MM.1S (cell line): ENCODE data around the gene ALG14.
"Not testable (repeated sequence)": the region's sequence is repeated elsewhere in the genome, so short reads cannot be mapped to it uniquely, and the experiment has no call there.

ENCODE experiments used
- DNase-seq: peaks from one replicate; pipeline ENCODE4 v3.0.0-alpha.2; 2015
- H2AFZ ChIP-seq: fragments of 300-600 bp; sonication (generic); 2 replicates; pipeline ENCODE4 v1.6.0; 2016; ENCODE audit warnings: antibody characterized with exemption, low read length
- H3F3A ChIP-seq: fragments of 300-600 bp; sonication (generic); 2 replicates; pipeline ENCODE4 v1.6.1; 2016; ENCODE audit warnings: mild to moderate bottlenecking, antibody characterized with exemption, low read length, moderate library complexity, mixed read lengths; ENCODE audit not compliant: insufficient read depth
- H3K27ac ChIP-seq: fragments of 300-600 bp; sonication (generic); 2 replicates; pipeline ENCODE4 v1.5.1; 2016; ENCODE audit warnings: mild to moderate bottlenecking, low read length
- H3K27me3 ChIP-seq: fragments of 300-600 bp; sonication (generic); replicated peaks from 2 replicates; pipeline ENCODE4 v1.6.0; 2016; ENCODE audit warnings: low read length; ENCODE audit not compliant: insufficient read depth
- H3K36me3 ChIP-seq: fragments of 300-600 bp; sonication (generic); replicated peaks from 2 replicates; pipeline ENCODE4 v1.6.1; 2016; ENCODE audit warnings: mild to moderate bottlenecking, low read length, mixed read lengths; ENCODE audit not compliant: insufficient read depth
- H3K4me1 ChIP-seq: fragments of 300-600 bp; sonication (generic); 2 replicates; pipeline ENCODE4 v1.6.1; 2016; ENCODE audit warnings: low read length, mixed read lengths
- H3K4me2 ChIP-seq: fragments of 300-600 bp; sonication (generic); 2 replicates; pipeline ENCODE4 v1.6.0; 2016; ENCODE audit warnings: low read depth, low read length
- H3K4me3 ChIP-seq: fragments of 300-600 bp; sonication (generic); 2 replicates; pipeline ENCODE4 v1.5.1; 2016; ENCODE audit warnings: low read length, mixed read lengths
- H3K79me2 ChIP-seq: fragments of 300-600 bp; sonication (generic); 2 replicates; pipeline ENCODE4 v1.6.1; 2016; ENCODE audit warnings: mixed run types, low read length, mixed read lengths
- H3K9ac ChIP-seq: fragments of 300-600 bp; sonication (generic); 2 replicates; pipeline ENCODE4 v1.6.1; 2016; ENCODE audit warnings: low read length, mixed read lengths
- H3K9me2 ChIP-seq: fragments of 300-600 bp; sonication (generic); replicated peaks from 2 replicates; pipeline ENCODE4 v1.6.1; 2016; ENCODE audit warnings: mild to moderate bottlenecking, low read length, mixed read lengths; ENCODE audit not compliant: insufficient read depth
- H3K9me3 ChIP-seq: fragments of 300-600 bp; sonication (generic); replicated peaks from 2 replicates; pipeline ENCODE4 v1.6.1; 2016; ENCODE audit warnings: mild to moderate bottlenecking, low read length, mixed read lengths; ENCODE audit not compliant: insufficient read depth
- H4K20me1 ChIP-seq: fragments of 300-600 bp; sonication (generic); 2 replicates; pipeline ENCODE4 v1.6.1; 2016; ENCODE audit warnings: mild to moderate bottlenecking, low read length, moderate library complexity, mixed read lengths; ENCODE audit not compliant: insufficient read depth
- CTCF ChIP-seq: fragments of 300-600 bp; sonication (generic); IDR thresholded peaks from 2 replicates; pipeline ENCODE4 v1.5.1; 2016; ENCODE audit warnings: antibody characterized with exemption, low read length, mixed read lengths
- EZH2 ChIP-seq: fragments of 300-600 bp; sonication (generic); optimal IDR thresholded peaks from 2 replicates; pipeline ENCODE3; 2017; ENCODE audit warnings: low read depth, mild to moderate bottlenecking, antibody characterized with exemption, low read length, mixed read lengths
- EZH2phosphoT487 ChIP-seq: fragments of 300-600 bp; sonication (generic); IDR thresholded peaks from 2 replicates; pipeline ENCODE4 v1.6.1; 2018; ENCODE audit warnings: antibody characterized with exemption, low read length

The ALG14 gene

GRCh38 chr1:95021805-95022643 lies 50.7 kb downstream of the ALG14 start:
- Histone ChIP-seq H3K79me2 (no peaks in the 10 kb centered on the region), H3K9me2 (no peaks in the 10 kb centered on the region), H3K4me3 (no peak overlapping the region), H3K36me3 (no peaks in the 10 kb centered on the region), H2AFZ (no peak overlapping the region), H3K27me3 (no peaks in the 10 kb centered on the region), H3K9me3 (no peaks in the 10 kb centered on the region), H3K4me2 (no peak overlapping the region), H3F3A (no peaks in the 10 kb centered on the region), H3K9ac (no peak overlapping the region), H3K4me1 (no peaks in the 10 kb centered on the region), H3K27ac (no peak overlapping the region), H4K20me1 (no peaks in the 10 kb centered on the region)
- TF ChIP-seq EZH2phosphoT487 (no peak), CTCF (no peak), EZH2 (no peak)
- no peak for DNase-seq

GRCh38 chr1:95021119-95021518 lies 51.6 kb downstream of the ALG14 start:
- no peak for DNase-seq
- H3K4me3 ChIP-seq = no peak overlapping the region

DNA sequence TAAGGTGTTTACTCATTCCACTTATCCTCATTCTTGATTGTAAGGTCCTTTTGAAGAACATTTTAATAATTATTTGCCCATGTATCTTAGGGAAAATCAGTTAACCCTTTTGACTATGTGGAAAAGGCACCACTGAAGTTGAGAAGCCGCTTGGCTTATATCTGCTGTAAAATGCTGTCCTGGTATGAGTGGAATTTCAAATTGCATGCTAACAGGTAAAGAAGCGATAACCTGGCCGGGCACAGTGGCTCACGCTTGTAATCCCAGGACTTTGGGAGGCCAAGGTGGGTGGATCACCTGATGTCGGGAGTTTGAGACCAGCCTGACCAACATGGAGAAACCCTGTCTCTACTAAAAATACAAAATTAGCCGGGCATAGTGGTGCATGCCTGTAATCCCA lies 53.3 kb downstream of the ALG14 start:
- not testable (repeated sequence) for H3K9ac ChIP-seq, H3K27me3 ChIP-seq, H3K4me3 ChIP-seq, H3F3A ChIP-seq, H3K4me1 ChIP-seq, H3K9me3 ChIP-seq, DNase-seq, H3K27ac ChIP-seq, H3K9me2 ChIP-seq, H3K36me3 ChIP-seq, H3K4me2 ChIP-seq, H4K20me1 ChIP-seq, H3K79me2 ChIP-seq, H2AFZ ChIP-seq

More at GRCh38 chr1:95021119-95021518, 51.6 kb downstream of the ALG14 start:
- no peaks in the 10 kb centered on the region for H4K20me1 ChIP-seq
- H3K9me3 ChIP-seq = no peaks in the 10 kb centered on the region
- H3K36me3 ChIP-seq = no peaks in the 10 kb centered on the region
- no peak overlapping the region for H3K4me2 ChIP-seq
- H3K4me1 ChIP-seq = no peaks in the 10 kb centered on the region
- H3K9me2 ChIP-seq = no peaks in the 10 kb centered on the region
- no peaks in the 10 kb centered on the region for H3K27me3 ChIP-seq
- no peak overlapping the region for H3K9ac ChIP-seq
- H3K79me2 ChIP-seq = no peaks in the 10 kb centered on the region
- H2AFZ ChIP-seq = no peak overlapping the region
- TF ChIP-seq EZH2phosphoT487 (no peak), EZH2 (no peak), CTCF (no peak)
- H3K27ac ChIP-seq = no peak overlapping the region
- no peaks in the 10 kb centered on the region for H3F3A ChIP-seq

GRCh38 chr1:95018602-95019369 lies 54.0 kb downstream of the ALG14 start:
- H4K20me1 ChIP-seq = no peaks in the 10 kb centered on the region
- no peak overlapping the region for H3K27ac ChIP-seq

More at GRCh38 chr1:95018602-95019369, 54.0 kb downstream of the ALG14 start:
- H3K4me3 ChIP-seq = no peak overlapping the region
- H3K4me2 ChIP-seq = no peak overlapping the region
- H3K27me3 ChIP-seq = no peaks in the 10 kb centered on the region
- no peak for TF ChIP-seq EZH2
- no peak for TF ChIP-seq CTCF
- TF ChIP-seq EZH2phosphoT487 = no peak
- no peaks in the 10 kb centered on the region for H3K79me2 ChIP-seq
- DNase-seq = no peak
- H3K36me3 ChIP-seq = no peaks in the 10 kb centered on the region
- no peaks in the 10 kb centered on the region for H3K9me3 ChIP-seq
- no peaks in the 10 kb centered on the region for H3K4me1 ChIP-seq
- H2AFZ ChIP-seq = no peak overlapping the region
- H3K9ac ChIP-seq = no peak overlapping the region
- H3F3A ChIP-seq = no peaks in the 10 kb centered on the region
- no peaks in the 10 kb centered on the region for H3K9me2 ChIP-seq
